ENCODE data around the gene TRIM34. TPM values are rescaled to one million over a fixed set of nuclear protein-coding genes. Genes with fewer than 3 reads are reported as not detected.
"Not testable (repeated sequence)": the region's sequence is repeated elsewhere in the genome, so short reads cannot be mapped to it uniquely, and the experiment has no call there.

TRIM34 gene
- polyA plus RNA-seq, 2 of the 4 experiments (the other 2 are of a cell fraction): 6.8 to 15.2 TPM

- no peaks in the 10 kb centered on the region for H3K4me1 ChIP-seq
- ATAC-seq (no peak), DNase-seq (ENCODE audit: low read depth in 1 of 2, low spot score in 1 of 2) (no peak), FAIRE-seq (no peak)
- ChIA-PET CTCF (no interaction called here), POLR2A (no interaction called here)
- no peak overlapping the region for H3K27ac ChIP-seq
- H3K4me3 ChIP-seq: no peak overlapping the region
- H3K9me3 ChIP-seq: no peaks in the 10 kb centered on the region
- H3K4me2 ChIP-seq: no peak overlapping the region
- TF ChIP-seq MYC (IDR thresholded peaks at IDR 0.05; ENCODE audit: borderline replicate concordance, low read length): no peak
- no peak for TF ChIP-seq ZC3H11A (IDR thresholded peaks at IDR 0.05)
- no peak for TF ChIP-seq JUNB (IDR thresholded peaks at IDR 0.05)
- TF ChIP-seq HEYL (CRISPR knock-in tag; IDR thresholded peaks at IDR 0.05): no peak
- TF ChIP-seq FOXS1 (CRISPR knock-in tag; IDR thresholded peaks at IDR 0.05): no peak
- TF ChIP-seq CHD4 (IDR thresholded peaks at IDR 0.05; ENCODE audit: borderline replicate concordance): no peak
- TF ChIP-seq EHMT2 (IDR thresholded peaks at IDR 0.05; ENCODE audit: low read depth): no peak
- no peak for TF ChIP-seq ZFP36 (IDR thresholded peaks at IDR 0.05; ENCODE audit: borderline replicate concordance, partially characterized antibody)
- no peak for TF ChIP-seq CBX8 (IDR thresholded peaks at IDR 0.05)
- TF ChIP-seq RAD21 (conservative IDR thresholded peaks at IDR 0.05 in 1 of 2, IDR thresholded peaks at IDR 0.05 in 1 of 2): no peak
- no peak for TF ChIP-seq ZNF302 (CRISPR knock-in tag; IDR thresholded peaks at IDR 0.05)
- no peak for TF ChIP-seq REST (IDR thresholded peaks at IDR 0.05)
- TF ChIP-seq EHF (CRISPR knock-in tag; IDR thresholded peaks at IDR 0.05): no peak
- no peak for TF ChIP-seq NPAS2 (CRISPR knock-in tag; IDR thresholded peaks at IDR 0.05; ENCODE audit: borderline replicate concordance)
- no peak for TF ChIP-seq RCOR1 (IDR thresholded peaks at IDR 0.05; ENCODE audit: low read depth, low read length)
- TF ChIP-seq MAX (IDR thresholded peaks at IDR 0.05): no peak
These were observed 47.7 kb upstream of the TRIM34 start for GRCh38 chr11:5577101-5577500.

GRCh38 chr11:5580577-5580976 lies 44.2 kb upstream of the TRIM34 start, which contains the start of gene OR52B6:
TSS of gene OR52B6 (plus strand) at chr11:5580877. CDS start at chr11:5580877, 0 bp downstream.
- no peak for TF ChIP-seq JUN (IDR thresholded peaks at IDR 0.05)
- TF ChIP-seq ZNF302 (CRISPR knock-in tag; IDR thresholded peaks at IDR 0.05): no peak
- no peak for TF ChIP-seq PHF8 (IDR thresholded peaks at IDR 0.05; ENCODE audit: borderline replicate concordance, low read depth)
- TF ChIP-seq SREBF2 (IDR thresholded peaks at IDR 0.05): no peak
- no peak for TF ChIP-seq TFCP2L1 (CRISPR knock-in tag; IDR thresholded peaks at IDR 0.05)
- TF ChIP-seq CBX8 (IDR thresholded peaks at IDR 0.05): no peak
- TF ChIP-seq TP53 (CRISPR knock-in tag; IDR thresholded peaks at IDR 0.05): no peak
- FAIRE-seq (no peak), DNase-seq (ENCODE audit: low read depth in 1 of 2, low spot score in 1 of 2) (no peak), ATAC-seq (no peak)
- POLR2A ChIA-PET: no interaction called here
- H3K4me3 ChIP-seq: no peak within 1 kb of the TSS
- no peaks in the 10 kb centered on the region for H3K4me1 ChIP-seq
- 88% methylated on average over 8 of the region's 8 CpGs for WGBS (ENCODE audit: missing lambda C conversion rate)
- no peak within 1 kb of the TSS for H3K4me2 ChIP-seq
- H3K9me3 ChIP-seq: no peaks in the 10 kb centered on the region
- CTCF ChIA-PET: no interaction called here
- no peak within 1 kb of the TSS for H3K27ac ChIP-seq

- WGBS (ENCODE audit: missing lambda C conversion rate): 93% methylated on average over 4 of the region's 4 CpGs
- no peaks in the 10 kb centered on the region for H3K9me3 ChIP-seq
- H3K4me1 ChIP-seq: no peaks in the 10 kb centered on the region
- no peak overlapping the region for H3K4me3 ChIP-seq
- no peak for TF ChIP-seq ZC3H11A (IDR thresholded peaks at IDR 0.05)
- TF ChIP-seq KDM1A (IDR thresholded peaks at IDR 0.05; ENCODE audit: low read depth): no peak
- no peak overlapping the region for H3K4me2 ChIP-seq
- ChIA-PET CTCF (no interaction called here), POLR2A (no interaction called here)
- DNase-seq (ENCODE audit: low read depth in 1 of 2, low spot score in 1 of 2): no peak
- FAIRE-seq: no peak
- no peak overlapping the region for H3K27ac ChIP-seq
- ATAC-seq: no peak
These were observed 43.8 kb upstream of the TRIM34 start for GRCh38 chr11:5581014-5581413.

- H3K4me3 ChIP-seq; CTCF ChIA-PET; H3K4me2 ChIP-seq; FAIRE-seq; H3K9me3 ChIP-seq; ATAC-seq; DNase-seq (ENCODE audit: low read depth in 1 of 2, low spot score in 1 of 2); POLR2A ChIA-PET; H3K27ac ChIP-seq; H3K4me1 ChIP-seq: not testable (repeated sequence)
- WGBS (ENCODE audit: missing lambda C conversion rate): 86% methylated on average over 5 of the region's 5 CpGs
These were observed 40.3 kb upstream of the TRIM34 start for GRCh38 chr11:5584458-5584857.

- H3K4me2 ChIP-seq; H3K9me3 ChIP-seq; DNase-seq (ENCODE audit: low read depth in 1 of 2, low spot score in 1 of 2); CTCF ChIA-PET; H3K4me1 ChIP-seq; H3K4me3 ChIP-seq; POLR2A ChIA-PET; H3K27ac ChIP-seq; FAIRE-seq; ATAC-seq: not testable (repeated sequence)
- WGBS (ENCODE audit: missing lambda C conversion rate): 94% methylated on average over 16 of the region's 31 CpGs
These were observed 34.9 kb upstream of the TRIM34 start for GRCh38 chr11:5589906-5590305.
